Measurements from ENCODE around the gene MACROD2. TPM values are rescaled to one million over a fixed set of nuclear protein-coding genes. Genes with fewer than 3 reads are reported as not detected.

MACROD2 gene
- total RNA-seq, 1 donor from 2014 or later, result 6.4 TPM

DNA sequence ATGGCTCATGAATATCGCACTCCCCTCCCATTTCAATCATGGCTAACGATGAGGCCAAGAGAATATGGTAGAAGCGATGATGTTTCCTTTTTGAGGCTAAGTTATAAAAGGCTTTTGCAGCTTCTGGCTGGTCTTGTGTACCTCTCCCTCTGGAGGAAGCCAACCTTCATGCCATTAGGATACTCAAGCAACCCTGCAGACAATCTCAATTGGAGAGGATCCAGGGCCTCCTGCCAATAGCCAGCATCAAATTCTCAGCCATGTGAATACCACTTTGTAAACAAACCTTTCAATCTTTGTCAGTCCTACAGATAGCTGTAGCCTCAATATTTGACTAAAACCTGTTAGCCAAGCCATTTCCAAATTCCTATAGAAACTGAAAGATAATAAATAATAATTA lies 1839.5 kb downstream of the MACROD2 start:
- TF ChIP-seq, protein P1, sequence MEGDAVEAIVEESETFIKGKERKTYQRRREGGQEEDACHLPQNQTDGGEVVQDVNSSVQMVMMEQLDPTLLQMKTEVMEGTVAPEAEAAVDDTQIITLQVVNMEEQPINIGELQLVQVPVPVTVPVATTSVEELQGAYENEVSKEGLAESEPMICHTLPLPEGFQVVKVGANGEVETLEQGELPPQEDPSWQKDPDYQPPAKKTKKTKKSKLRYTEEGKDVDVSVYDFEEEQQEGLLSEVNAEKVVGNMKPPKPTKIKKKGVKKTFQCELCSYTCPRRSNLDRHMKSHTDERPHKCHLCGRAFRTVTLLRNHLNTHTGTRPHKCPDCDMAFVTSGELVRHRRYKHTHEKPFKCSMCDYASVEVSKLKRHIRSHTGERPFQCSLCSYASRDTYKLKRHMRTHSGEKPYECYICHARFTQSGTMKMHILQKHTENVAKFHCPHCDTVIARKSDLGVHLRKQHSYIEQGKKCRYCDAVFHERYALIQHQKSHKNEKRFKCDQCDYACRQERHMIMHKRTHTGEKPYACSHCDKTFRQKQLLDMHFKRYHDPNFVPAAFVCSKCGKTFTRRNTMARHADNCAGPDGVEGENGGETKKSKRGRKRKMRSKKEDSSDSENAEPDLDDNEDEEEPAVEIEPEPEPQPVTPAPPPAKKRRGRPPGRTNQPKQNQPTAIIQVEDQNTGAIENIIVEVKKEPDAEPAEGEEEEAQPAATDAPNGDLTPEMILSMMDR (conservative IDR thresholded peaks at IDR 0.05), result no peak
- no peak for DNase-seq (ENCODE audit: low read depth, low spot score)
- Mint-ChIP-seq H3K27me3 (ENCODE audit: low read depth) (no peaks in the 10 kb centered on the region), H3K27ac (ENCODE audit: unreplicated experiment) (no peak overlapping the region), H3K4me3 (no peak overlapping the region), H3K9me3 (no peaks in the 10 kb centered on the region), H3K36me3 (ENCODE audit: low read depth) (no peaks in the 10 kb centered on the region), H3K4me1 (no peaks in the 10 kb centered on the region)

DNA sequence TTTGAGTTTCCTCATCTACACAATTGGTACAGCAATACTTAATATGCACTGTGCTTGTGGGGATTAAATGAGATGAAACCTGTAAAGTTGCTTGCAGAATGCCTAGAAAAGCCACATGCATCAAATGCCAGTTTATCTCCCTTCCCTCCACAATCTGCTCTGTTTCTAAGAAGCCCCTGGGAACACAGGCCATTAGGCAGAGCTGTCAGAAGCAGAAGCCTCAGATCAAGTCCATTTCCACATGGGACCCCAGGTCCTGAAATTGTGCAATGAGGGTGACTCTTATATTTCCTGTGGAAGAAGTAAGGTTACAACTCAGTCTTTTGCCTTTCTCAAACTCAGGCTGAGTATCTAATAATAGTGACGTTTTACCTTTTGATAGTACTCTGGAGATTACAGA lies 1840.5 kb downstream of the MACROD2 start:
- DNase-seq (ENCODE audit: low read depth, low spot score), result no peak
- H3K36me3 Mint-ChIP-seq (ENCODE audit: low read depth), result no peaks in the 10 kb centered on the region
- H3K4me3 Mint-ChIP-seq, result no peak overlapping the region

DNA sequence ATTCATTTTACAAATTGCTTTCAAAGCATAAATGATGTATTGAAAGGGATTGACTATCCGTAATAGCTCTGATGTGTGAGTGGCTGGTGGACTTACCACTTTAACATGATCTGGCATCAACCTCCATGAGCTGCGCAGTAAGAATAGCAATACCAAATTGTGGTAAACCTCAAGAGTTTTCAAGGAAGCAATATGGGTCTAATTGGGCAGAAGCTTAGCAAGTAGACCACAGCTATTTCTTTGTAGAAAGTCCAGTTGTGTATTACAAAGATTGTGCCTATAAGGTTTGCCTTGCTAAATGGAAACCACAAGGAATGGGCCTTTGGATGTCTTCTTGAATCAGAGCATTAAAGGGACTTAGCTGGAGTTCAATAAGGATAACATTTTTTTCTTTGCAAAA lies 1841.3 kb downstream of the MACROD2 start:
- Mint-ChIP-seq H3K4me3 (no peak overlapping the region), H3K9me3 (peaks cover 5% of the 10 kb centered on the region), H3K36me3 (ENCODE audit: low read depth) (no peaks in the 10 kb centered on the region), H3K4me1 (no peaks in the 10 kb centered on the region), H3K27ac (ENCODE audit: unreplicated experiment) (no peak overlapping the region), H3K27me3 (ENCODE audit: low read depth) (no peaks in the 10 kb centered on the region)
- DNase-seq (ENCODE audit: low read depth, low spot score), result no peak
- TF ChIP-seq, protein P1 (conservative IDR thresholded peaks at IDR 0.05), result no peak

More for the DNA sequence above, 1840.5 kb downstream of the MACROD2 start:
- TF ChIP-seq, protein P1 (conservative IDR thresholded peaks at IDR 0.05), result no peak
- H3K4me1 Mint-ChIP-seq, result no peaks in the 10 kb centered on the region
- H3K9me3 Mint-ChIP-seq, result no peaks in the 10 kb centered on the region
- no peaks in the 10 kb centered on the region for H3K27me3 Mint-ChIP-seq (ENCODE audit: low read depth)
- H3K27ac Mint-ChIP-seq (ENCODE audit: unreplicated experiment), result no peak overlapping the region

DNA sequence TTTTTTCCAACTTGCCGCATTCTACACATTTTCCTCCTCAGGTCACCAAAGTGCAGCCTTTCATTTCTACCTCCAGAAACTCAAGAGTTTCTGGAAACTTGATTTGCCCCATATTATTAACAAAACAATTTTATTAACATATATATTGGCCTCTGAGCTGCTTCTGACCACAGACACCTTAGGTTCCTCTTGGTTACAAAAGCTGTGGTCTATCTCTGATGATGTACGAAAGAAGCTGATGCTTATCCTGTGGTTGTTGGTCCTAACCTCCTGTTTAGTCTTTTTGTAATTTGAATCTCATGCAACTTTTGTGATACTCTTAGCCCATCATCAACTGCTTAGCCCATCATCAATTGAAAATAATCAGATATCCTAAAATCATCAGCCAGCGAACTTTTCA lies 1842.2 kb downstream of the MACROD2 start:
- Mint-ChIP-seq H3K4me1 (no peaks in the 10 kb centered on the region), H3K27ac (ENCODE audit: unreplicated experiment) (no peak overlapping the region), H3K9me3 (peaks cover 8% of the 10 kb centered on the region), H3K27me3 (ENCODE audit: low read depth) (no peaks in the 10 kb centered on the region), H3K36me3 (ENCODE audit: low read depth) (no peaks in the 10 kb centered on the region), H3K4me3 (no peak overlapping the region)
- TF ChIP-seq, protein P1 (conservative IDR thresholded peaks at IDR 0.05), result no peak
- no peak for DNase-seq (ENCODE audit: low read depth, low spot score)

DNA sequence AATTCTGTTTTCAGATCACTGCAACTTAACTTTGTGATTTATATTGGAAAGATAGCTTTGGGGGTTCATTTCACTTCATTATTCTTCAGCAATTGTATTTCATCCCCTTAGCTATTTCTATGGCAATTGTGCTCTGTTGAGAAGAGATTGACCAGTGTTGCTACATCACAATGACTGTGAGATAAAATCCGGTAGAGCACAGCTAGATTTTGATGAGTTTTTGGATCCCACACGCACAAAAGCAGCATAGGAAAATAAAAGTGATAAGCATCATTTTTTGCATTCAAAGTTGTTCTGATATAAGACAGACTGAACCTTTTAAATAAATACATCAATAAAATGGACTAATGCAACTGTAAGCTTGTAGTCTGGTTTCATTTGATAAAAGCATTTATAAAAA lies 1843.2 kb downstream of the MACROD2 start:
- DNase-seq (ENCODE audit: low read depth, low spot score), result no peak
- H3K9me3 Mint-ChIP-seq, result peaks cover 8% of the 10 kb centered on the region
- no peaks in the 10 kb centered on the region for H3K36me3 Mint-ChIP-seq (ENCODE audit: low read depth)
- TF ChIP-seq, protein P1 (conservative IDR thresholded peaks at IDR 0.05), result no peak
- H3K4me3 Mint-ChIP-seq, result no peak overlapping the region
- H3K4me1 Mint-ChIP-seq, result no peaks in the 10 kb centered on the region
- no peak overlapping the region for H3K27ac Mint-ChIP-seq (ENCODE audit: unreplicated experiment)
- no peaks in the 10 kb centered on the region for H3K27me3 Mint-ChIP-seq (ENCODE audit: low read depth)

Measured in neural crest cell (in vitro differentiated cells).